Astrocyte of the cerebellum (primary cell): Measurements from ENCODE around the gene CNOT6.
"Not testable (repeated sequence)": the region's sequence is repeated elsewhere in the genome, so short reads cannot be mapped to it uniquely, and the experiment has no call there.

ENCODE experiments used
- DNase-seq: peaks from one replicate; pipeline ENCODE4 v3.0.0-alpha.2; 2011; ENCODE audit warnings: low read depth
- H3K4me3 ChIP-seq: 2 replicates; pipeline ENCODE4 v1.5.1; 2011; ENCODE audit warnings: mild to moderate bottlenecking, low read depth, low read length, moderate library complexity
- in situ Hi-C: cut with HindIII; loops from 2 replicates; pipeline ENCODE4 v1.10.0; 2017; ENCODE audit warnings: low sequenced_read_pairs
- TF ChIP-seq, protein P1 (sequence below): IDR thresholded peaks from 2 replicates; pipeline ENCODE4 v1.5.1; 2012; ENCODE audit warnings: low read length, low read depth, moderate library complexity, mild to moderate bottlenecking; ENCODE audit errors: missing control alignments

The CNOT6 gene

DNA sequence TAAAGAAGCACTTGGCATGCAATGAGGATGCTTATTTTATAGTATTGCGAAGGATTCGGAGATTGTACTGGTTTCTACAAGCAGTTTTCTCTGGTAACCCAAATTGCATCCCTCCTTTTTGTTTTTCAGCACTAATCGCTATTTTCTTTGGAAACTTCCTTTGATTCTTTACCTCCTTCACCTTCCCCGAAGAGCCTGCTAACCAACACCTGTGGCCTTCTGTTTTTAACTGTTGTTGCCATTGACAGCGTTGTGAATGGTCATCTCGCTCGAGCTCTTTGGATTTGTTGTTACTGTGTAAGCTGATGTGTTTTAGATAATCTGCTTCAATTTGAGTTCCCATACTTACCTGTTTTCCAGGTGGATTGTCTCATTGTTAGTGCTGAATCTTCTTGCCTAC is 1.1 kb downstream of the CNOT6 start:
- no peak for DNase-seq
- TF ChIP-seq, protein P1, sequence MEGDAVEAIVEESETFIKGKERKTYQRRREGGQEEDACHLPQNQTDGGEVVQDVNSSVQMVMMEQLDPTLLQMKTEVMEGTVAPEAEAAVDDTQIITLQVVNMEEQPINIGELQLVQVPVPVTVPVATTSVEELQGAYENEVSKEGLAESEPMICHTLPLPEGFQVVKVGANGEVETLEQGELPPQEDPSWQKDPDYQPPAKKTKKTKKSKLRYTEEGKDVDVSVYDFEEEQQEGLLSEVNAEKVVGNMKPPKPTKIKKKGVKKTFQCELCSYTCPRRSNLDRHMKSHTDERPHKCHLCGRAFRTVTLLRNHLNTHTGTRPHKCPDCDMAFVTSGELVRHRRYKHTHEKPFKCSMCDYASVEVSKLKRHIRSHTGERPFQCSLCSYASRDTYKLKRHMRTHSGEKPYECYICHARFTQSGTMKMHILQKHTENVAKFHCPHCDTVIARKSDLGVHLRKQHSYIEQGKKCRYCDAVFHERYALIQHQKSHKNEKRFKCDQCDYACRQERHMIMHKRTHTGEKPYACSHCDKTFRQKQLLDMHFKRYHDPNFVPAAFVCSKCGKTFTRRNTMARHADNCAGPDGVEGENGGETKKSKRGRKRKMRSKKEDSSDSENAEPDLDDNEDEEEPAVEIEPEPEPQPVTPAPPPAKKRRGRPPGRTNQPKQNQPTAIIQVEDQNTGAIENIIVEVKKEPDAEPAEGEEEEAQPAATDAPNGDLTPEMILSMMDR: no peak
- H3K4me3 ChIP-seq: peak overlapping the region; percentile 75
- in situ Hi-C loops: no loop called here

DNA sequence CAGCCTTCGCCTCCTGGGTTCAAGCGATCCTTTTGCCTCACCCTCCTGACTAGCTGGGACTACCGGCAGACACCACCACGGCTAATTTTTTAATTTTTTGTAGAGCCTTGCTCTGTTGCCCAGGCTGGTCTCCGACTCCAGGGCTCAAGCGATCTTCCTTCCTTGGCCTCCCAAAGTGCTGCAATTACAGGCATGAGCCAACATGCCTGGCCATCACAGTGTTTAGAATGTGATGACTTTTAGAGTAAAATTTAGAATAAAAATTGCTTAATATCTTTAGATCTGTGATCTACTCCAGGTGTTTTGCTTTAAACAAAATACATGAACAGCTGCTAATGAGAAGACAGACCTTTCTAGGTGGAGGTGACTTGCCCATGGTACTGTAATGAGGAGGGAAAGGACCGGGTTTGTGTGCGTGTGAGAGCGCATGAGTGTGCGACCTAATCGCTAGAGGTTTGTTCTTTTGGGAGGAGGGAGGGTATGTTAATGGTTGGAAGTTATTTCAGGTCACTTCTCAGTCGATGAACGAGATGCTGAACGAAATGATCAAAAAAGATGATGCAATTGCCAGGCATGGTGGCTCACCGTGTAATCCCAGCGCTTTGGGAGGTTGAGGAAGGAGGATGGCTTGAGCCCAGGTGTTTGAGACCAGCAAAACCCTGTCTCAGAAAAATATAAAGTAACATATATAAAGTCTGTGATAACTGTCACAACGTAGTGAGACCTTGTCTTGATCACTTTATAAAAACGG is 2.0 kb downstream of the CNOT6 start:
- no peak for DNase-seq
- peak overlapping the region; percentile 75 for H3K4me3 ChIP-seq
- in situ Hi-C loops: no loop called here
- TF ChIP-seq, protein P1: no peak

DNA sequence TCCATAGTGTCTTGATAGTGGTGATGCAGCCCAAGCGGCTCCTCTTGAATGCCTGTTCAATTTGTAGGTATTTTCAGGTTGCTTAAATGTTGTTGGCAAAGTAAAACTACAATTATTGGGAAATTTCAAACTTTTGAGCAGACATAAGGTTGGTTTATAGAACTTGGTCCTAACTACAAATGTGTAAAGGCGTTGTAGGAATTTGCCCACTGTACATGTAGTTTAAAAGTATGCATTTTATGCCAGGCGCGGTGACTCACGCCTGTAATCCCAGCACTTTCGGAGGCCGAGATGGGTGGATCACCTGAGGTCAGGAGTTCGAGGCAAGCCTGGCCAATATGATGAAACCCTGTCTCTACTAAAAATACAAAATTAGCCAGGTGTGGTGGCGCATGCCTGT is 2.6 kb downstream of the CNOT6 start:
- in situ Hi-C loops, DNase-seq, H3K4me3 ChIP-seq: not testable (repeated sequence)

DNA sequence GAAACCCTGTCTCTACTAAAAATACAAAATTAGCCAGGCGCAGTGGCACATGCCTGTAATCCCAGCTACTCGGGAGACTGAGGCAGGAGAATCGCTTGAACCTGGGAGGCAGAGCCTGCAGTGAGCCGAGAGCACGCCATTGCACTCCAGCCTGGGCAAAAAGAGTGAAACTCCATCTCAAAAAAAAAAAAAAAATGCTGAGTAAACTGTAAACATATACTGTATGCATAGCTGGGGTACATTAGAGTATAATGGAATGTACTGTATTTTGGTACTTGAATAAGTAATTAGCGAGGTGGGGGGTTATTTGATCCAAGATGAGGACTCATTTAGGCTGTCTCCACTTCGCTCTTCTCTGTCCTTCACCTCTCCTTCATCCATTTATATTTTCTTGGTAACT is 3.7 kb downstream of the CNOT6 start:
- DNase-seq, H3K4me3 ChIP-seq, in situ Hi-C loops: not testable (repeated sequence)

- no peak overlapping the region for H3K4me3 ChIP-seq
- in situ Hi-C loops: no loop called here
- TF ChIP-seq, protein P1: no peak
- DNase-seq: no peak
These were observed 4.2 kb downstream of the CNOT6 start for GRCh38 chr5:180498378-180498777.

- in situ Hi-C loops: no loop called here
- TF ChIP-seq, protein P1: no peak
- no peak for DNase-seq
- no peak overlapping the region for H3K4me3 ChIP-seq
These were observed 5.5 kb downstream of the CNOT6 start for GRCh38 chr5:180499684-180500083.

- in situ Hi-C loops, H3K4me3 ChIP-seq, DNase-seq: not testable (repeated sequence)
These were observed 6.1 kb downstream of the CNOT6 start for GRCh38 chr5:180500300-180500699.

GRCh38 chr5:180507661-180508060 is 13.5 kb downstream of the CNOT6 start:
- TF ChIP-seq, protein P1: no peak
- in situ Hi-C loops: no loop called here
- no peak for DNase-seq
- no peak overlapping the region for H3K4me3 ChIP-seq
